Loucy (cell line): Measurements from ENCODE around the gene PKD2L1.

ENCODE experiments used
- EZH2phosphoT487 ChIP-seq: fragments of 200-600 bp; IDR thresholded peaks from 2 replicates; pipeline ENCODE4 v1.6.1; 2018; ENCODE audit warnings: antibody characterized with exemption, mild to moderate bottlenecking, moderate library complexity, borderline replicate concordance
- TF ChIP-seq, protein P1 (sequence below): fragments of 200-600 bp; sonication (generic); conservative IDR thresholded peaks from 2 replicates; pipeline ENCODE4 v1.5.1; 2014; ENCODE audit warnings: mild to moderate bottlenecking, antibody characterized with exemption, low read length

DNA sequence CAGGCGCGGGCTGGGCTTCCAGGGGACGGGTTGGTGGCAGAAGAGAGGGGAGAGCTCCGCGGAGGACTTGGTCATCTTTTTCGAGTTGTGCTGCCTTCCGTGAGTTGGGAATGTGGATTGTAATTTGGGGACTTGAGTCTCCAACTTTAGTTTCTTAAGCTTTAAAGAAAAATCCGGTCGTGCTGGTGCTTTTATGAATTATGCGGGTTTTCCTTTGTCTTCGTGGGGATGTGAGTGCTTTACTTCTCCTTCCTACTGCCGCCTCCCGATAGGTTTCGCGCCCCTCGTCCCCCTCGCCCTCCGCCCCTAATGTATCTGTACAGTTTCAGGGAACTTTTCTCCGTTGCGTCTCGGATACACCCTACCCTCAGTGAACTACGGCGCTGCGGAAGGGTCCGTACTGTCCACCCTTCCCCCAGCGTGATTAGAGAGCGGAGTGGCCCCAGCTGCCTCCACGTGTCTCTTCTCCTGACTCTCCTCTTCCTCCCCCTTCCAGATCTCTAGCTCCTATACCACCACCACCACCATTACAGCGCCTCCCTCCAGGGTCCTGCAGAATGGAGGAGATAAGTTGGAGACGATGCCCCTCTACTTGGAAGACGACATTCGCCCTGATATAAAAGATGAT, 17.7 kb upstream of the PKD2L1 start:
- TF ChIP-seq, protein P1, sequence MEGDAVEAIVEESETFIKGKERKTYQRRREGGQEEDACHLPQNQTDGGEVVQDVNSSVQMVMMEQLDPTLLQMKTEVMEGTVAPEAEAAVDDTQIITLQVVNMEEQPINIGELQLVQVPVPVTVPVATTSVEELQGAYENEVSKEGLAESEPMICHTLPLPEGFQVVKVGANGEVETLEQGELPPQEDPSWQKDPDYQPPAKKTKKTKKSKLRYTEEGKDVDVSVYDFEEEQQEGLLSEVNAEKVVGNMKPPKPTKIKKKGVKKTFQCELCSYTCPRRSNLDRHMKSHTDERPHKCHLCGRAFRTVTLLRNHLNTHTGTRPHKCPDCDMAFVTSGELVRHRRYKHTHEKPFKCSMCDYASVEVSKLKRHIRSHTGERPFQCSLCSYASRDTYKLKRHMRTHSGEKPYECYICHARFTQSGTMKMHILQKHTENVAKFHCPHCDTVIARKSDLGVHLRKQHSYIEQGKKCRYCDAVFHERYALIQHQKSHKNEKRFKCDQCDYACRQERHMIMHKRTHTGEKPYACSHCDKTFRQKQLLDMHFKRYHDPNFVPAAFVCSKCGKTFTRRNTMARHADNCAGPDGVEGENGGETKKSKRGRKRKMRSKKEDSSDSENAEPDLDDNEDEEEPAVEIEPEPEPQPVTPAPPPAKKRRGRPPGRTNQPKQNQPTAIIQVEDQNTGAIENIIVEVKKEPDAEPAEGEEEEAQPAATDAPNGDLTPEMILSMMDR, result no peak
- TF ChIP-seq EZH2phosphoT487, result no peak
